Measurements from ENCODE around the gene B3GAT1.
"Not testable (repeated sequence)": the region's sequence is repeated elsewhere in the genome, so short reads cannot be mapped to it uniquely, and the experiment has no call there.

GRCh38 chr11:134444160-134445108 lies 32.4 kb upstream of the B3GAT1 start:
- TF ChIP-seq CTCF (IDR thresholded peaks at IDR 0.05; ENCODE audit: low read depth, low read length); EZH2phosphoT487 (IDR thresholded peaks at IDR 0.05; ENCODE audit: low read depth): not testable (repeated sequence)

All from OCI-LY3 (cell line).